Gastrocnemius medialis (tissue), 4 donors: ENCODE data around the gene TMEM108. TPM values are rescaled to one million over a fixed set of nuclear protein-coding genes. Genes with fewer than 3 reads are reported as not detected.

Experiments used
- ATAC-seq, 2 donors: fragments of 150-250 bp; one replicate each; pipeline ENCODE4 v1.9.1; 2016
- DNase-seq, 2 donors: peaks; one replicate each; pipeline ENCODE4 v3.0.0-alpha.2; 2019
- H3K27ac ChIP-seq, 4 donors: fragments of 200-600 bp; sonication (generic); 1 replicate in 1 of 4; 2 replicates in 3 of 4; pipeline ENCODE4 v1.5.1; 2016 to 2018; ENCODE audit warnings: mild to moderate bottlenecking in 2 of 4, moderate library complexity in 1 of 4
- H3K27me3 ChIP-seq, 3 donors: fragments of 200-600 bp; sonication (generic) in 2 of 3; 1 replicate in 1 of 3; 2 replicates in 2 of 3; pipeline versions ENCODE4 v1.5.1 to v1.6.0; 2016 to 2019; ENCODE audit warnings: mild to moderate bottlenecking in 1 of 3, moderate library complexity in 1 of 3
- H3K36me3 ChIP-seq, 2 donors: fragments of 200-600 bp; sonication (generic) in 1 of 2; one replicate each; pipeline ENCODE4 v1.5.1; 2017 to 2018
- H3K4me1 ChIP-seq, 2 donors: fragments of 200-600 bp; sonication (generic) in 1 of 2; one replicate each; pipeline ENCODE4 v1.5.1; 2016 to 2017; ENCODE audit warnings: mild to moderate bottlenecking in 2 of 2
- H3K4me3 ChIP-seq, 4 donors: fragments of 200-600 bp; sonication (generic) in 3 of 4; 1 replicate in 1 of 4; 2 replicates in 3 of 4; pipeline ENCODE4 v1.5.1; 2016 to 2019; ENCODE audit warnings: mild to moderate bottlenecking in 2 of 4
- H3K9me3 ChIP-seq, 3 donors: fragments of 200-600 bp; sonication (generic) in 2 of 3; 1 replicate in 1 of 3; 2 replicates in 2 of 3; pipeline ENCODE4 v1.5.1; 2016 to 2019
- POLR2A ChIP-seq, 2 donors: fragments of 450-650 bp; IDR thresholded peaks; one replicate each; pipeline ENCODE4 v1.6.1; 2017; ENCODE audit warnings: antibody characterized with exemption in 2 of 2, mild to moderate bottlenecking in 2 of 2, moderate library complexity in 2 of 2
- in situ Hi-C, 4 donors: fragments of 200-750 bp; cut with MboI; loops; one replicate each; pipeline versions ENCODE4 v1.15.0 to v1.8.0; 2017; ENCODE audit warnings: low sequenced_read_pairs in 4 of 4
- intact Hi-C: fragments of 100-400 bp; cut with DNase I; formaldehyde crosslinking; loops from one replicate; pipeline ENCODE4 v1.15.1; 2023; ENCODE audit warnings: low total_unique reads
- total RNA-seq, 4 donors: library from RNA; depleted of rRNA; stranded (reverse); fragments of >200 nt; gene quantifications; one replicate each; pipeline versions ENCODE4 v1.1.0 to v1.2.3, GENCODE V29; 2016
- TF ChIP-seq, protein P1 (sequence below), 5 experiments: fragments of 450-650 bp in 3 of 5; fragments of 200-600 bp in 2 of 5; sonication (generic) in 2 of 5; IDR thresholded peaks in 4 of 5; conservative IDR thresholded peaks in 1 of 5; 1 replicate in 4 of 5; 2 replicates in 1 of 5; pipeline ENCODE4 v1.5.1; 2016 to 2019; ENCODE audit warnings: antibody characterized with exemption in 5 of 5, mild to moderate bottlenecking in 3 of 5, moderate library complexity in 3 of 5

Gene TMEM108
- total RNA-seq, 4 donors from 2014 or later, result 1.1 to 3.7 (median 2.4) TPM

DNA sequence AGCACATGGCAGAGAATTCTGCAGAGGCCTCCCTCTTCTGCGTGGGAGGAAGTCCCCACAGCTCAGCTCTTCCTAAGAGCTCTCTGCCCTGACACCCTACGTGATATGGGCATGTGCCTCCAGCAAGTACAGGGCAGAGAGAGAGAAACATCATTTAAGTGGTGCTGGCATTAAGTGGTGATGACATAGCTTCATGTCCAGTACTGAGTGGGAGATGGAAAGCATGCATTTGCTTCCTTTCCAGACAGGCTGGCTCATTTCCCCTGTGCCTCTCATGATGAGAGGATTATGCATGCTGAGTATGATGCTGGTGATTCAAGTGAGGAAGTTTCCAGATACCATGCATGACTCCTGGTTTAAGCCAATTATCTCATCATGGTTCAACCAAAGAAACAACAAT is 388.5 kb downstream of the TMEM108 start:
- Histone ChIP-seq H3K36me3 (no peaks in the 10 kb centered on the region), H3K27me3 (no peaks in the 10 kb centered on the region), H3K27ac (no peak overlapping the region), H3K9me3 (no peaks in the 10 kb centered on the region), H3K4me1 (peaks cover 0 to 3% of the 10 kb centered on the region in 2 donors), H3K4me3 (no peak overlapping the region)
- ATAC-seq, result no peak
- in situ Hi-C loops (loop anchor here in 1 of 4 donors (10.0 kb wide), 1 partner anchor 702 kb away; the partner anchor contains the start of gene NPHP3), intact Hi-C loops (no loop called here)
- TF ChIP-seq POLR2A (IDR thresholded peaks at IDR 0.05), result no peak
- TF ChIP-seq, protein P1, sequence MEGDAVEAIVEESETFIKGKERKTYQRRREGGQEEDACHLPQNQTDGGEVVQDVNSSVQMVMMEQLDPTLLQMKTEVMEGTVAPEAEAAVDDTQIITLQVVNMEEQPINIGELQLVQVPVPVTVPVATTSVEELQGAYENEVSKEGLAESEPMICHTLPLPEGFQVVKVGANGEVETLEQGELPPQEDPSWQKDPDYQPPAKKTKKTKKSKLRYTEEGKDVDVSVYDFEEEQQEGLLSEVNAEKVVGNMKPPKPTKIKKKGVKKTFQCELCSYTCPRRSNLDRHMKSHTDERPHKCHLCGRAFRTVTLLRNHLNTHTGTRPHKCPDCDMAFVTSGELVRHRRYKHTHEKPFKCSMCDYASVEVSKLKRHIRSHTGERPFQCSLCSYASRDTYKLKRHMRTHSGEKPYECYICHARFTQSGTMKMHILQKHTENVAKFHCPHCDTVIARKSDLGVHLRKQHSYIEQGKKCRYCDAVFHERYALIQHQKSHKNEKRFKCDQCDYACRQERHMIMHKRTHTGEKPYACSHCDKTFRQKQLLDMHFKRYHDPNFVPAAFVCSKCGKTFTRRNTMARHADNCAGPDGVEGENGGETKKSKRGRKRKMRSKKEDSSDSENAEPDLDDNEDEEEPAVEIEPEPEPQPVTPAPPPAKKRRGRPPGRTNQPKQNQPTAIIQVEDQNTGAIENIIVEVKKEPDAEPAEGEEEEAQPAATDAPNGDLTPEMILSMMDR (IDR thresholded peaks at IDR 0.05 in 4 of 5, conservative IDR thresholded peaks at IDR 0.05 in 1 of 5), result no peak
- no peak for DNase-seq

DNA sequence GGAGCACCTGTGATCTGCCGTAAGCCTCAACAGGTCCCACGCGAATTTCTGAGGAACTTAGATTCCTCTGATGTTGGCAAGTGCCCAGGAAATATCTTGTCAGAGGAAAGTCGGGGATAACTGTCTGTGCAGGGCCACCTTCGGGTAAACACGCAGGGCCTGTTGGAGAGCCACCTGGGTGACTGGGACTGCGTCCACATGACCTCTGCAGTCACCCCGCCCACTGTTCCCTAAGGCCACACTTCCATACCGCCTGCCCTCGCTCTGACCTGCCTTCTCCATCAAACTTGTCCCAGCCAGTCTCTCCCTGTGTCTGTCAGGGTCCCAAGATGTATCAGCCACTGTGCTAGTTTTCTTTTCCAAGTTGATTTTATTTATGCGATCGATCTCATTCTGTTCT is 390.4 kb downstream of the TMEM108 start:
- intact Hi-C loops (no loop called here), in situ Hi-C loops (loop anchor here in 1 of 4 donors (10.0 kb wide), 1 partner anchor 704 kb away; the partner anchor contains the start of gene NPHP3)
- ATAC-seq (no peak), DNase-seq (no peak)
- Histone ChIP-seq H3K27me3 (no peaks in the 10 kb centered on the region), H3K9me3 (no peaks in the 10 kb centered on the region), H3K27ac (no peak overlapping the region), H3K36me3 (no peaks in the 10 kb centered on the region), H3K4me3 (no peak overlapping the region), H3K4me1 (peaks cover 0 to 3% of the 10 kb centered on the region in 2 donors)
- TF ChIP-seq, protein P1 (IDR thresholded peaks at IDR 0.05 in 4 of 5, conservative IDR thresholded peaks at IDR 0.05 in 1 of 5), result no peak
- no peak for TF ChIP-seq POLR2A (IDR thresholded peaks at IDR 0.05)

DNA sequence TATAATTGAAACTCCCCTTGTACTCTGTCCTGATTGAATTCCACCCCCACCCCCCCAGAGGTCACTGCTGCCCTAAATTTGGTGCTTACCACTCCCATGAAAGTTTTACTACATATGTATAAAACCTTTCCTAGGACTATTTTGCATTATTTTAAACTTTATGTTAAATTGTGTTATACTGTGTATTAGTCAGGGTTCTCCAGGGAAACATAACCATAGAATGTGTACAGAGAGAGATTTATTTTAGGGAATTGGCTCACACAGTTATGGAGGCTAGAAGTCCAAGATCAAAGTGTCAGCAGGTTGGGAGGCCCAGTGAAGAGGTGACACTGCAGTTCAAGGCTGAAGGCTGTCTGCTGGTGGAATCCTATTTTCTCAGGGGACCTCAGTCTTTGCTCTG is 390.9 kb downstream of the TMEM108 start:
- no peaks in the 10 kb centered on the region for H3K4me1 ChIP-seq
- H3K9me3 ChIP-seq, result no peaks in the 10 kb centered on the region
- DNase-seq (no peak), ATAC-seq (no peak)
- no peaks in the 10 kb centered on the region for H3K36me3 ChIP-seq
- TF ChIP-seq, protein P1 (IDR thresholded peaks at IDR 0.05 in 4 of 5, conservative IDR thresholded peaks at IDR 0.05 in 1 of 5), result no peak
- no peak for TF ChIP-seq POLR2A (IDR thresholded peaks at IDR 0.05)
- no peak overlapping the region for H3K4me3 ChIP-seq
- no peaks in the 10 kb centered on the region for H3K27me3 ChIP-seq
- intact Hi-C loops, result no loop called here
- in situ Hi-C loops, result loop anchor here in 1 of 4 donors (10.0 kb wide), 1 partner anchor 704 kb away; the partner anchor contains the start of gene NPHP3
- no peak overlapping the region for H3K27ac ChIP-seq

DNA sequence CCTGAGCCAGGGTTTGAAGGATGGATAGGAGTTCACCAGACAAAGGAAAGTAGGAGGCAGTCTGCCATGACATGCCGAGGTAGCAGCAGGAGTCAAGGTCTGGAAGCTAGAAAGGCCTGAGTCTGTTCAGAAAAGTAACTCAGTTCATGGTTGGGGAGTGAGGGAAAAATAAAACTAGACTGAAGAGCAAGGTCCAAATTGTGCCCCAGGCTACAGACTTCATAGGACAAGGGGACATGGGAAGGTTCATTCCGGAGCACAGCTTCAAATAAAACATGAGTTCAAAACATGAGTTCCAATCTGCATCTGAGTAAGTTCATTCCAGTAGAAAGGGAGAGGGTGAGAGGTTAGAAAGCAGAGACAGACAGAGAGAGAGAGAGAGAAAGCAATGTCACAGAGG is 401.4 kb downstream of the TMEM108 start:
- DNase-seq, result no peak
- intact Hi-C loops (no loop called here), in situ Hi-C loops (no loop called here)
- no peak for ATAC-seq
- H3K36me3 ChIP-seq, result no peaks in the 10 kb centered on the region
- no peaks in the 10 kb centered on the region for H3K27me3 ChIP-seq
- H3K4me1 ChIP-seq, result peaks cover 7 to 9% of the 10 kb centered on the region in 2 donors
- no peaks in the 10 kb centered on the region for H3K9me3 ChIP-seq
- no peak for TF ChIP-seq POLR2A (IDR thresholded peaks at IDR 0.05)
- H3K27ac ChIP-seq, result no peak overlapping the region
- no peak overlapping the region for H3K4me3 ChIP-seq

DNA sequence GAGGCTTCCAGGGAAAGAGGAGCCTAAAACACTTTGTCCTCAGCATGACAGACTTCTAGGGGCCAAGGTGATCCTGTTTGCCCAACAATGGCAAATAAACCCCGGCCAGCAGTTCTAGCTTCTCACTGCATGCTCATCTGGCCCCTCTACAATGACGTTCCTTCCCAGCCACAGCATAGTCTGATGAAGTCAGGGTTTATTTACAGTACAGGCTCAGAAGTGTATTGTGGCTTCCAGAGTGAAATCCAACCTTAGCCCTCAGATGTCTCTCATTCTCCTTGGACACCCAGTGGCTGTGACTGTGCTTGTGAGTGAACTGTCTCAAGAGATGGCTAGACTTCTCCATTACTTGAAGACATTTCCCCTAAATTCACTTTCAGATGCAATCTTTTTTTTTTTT is 402.5 kb downstream of the TMEM108 start:
- H3K4me1 ChIP-seq, result peaks cover 7 to 9% of the 10 kb centered on the region in 2 donors
- no peaks in the 10 kb centered on the region for H3K27me3 ChIP-seq
- in situ Hi-C loops, result no loop called here
- H3K27ac ChIP-seq, result peak overlapping the region; percentile 36 to 64 (median 54)
- TF ChIP-seq, protein P1 (IDR thresholded peaks at IDR 0.05 in 4 of 5, conservative IDR thresholded peaks at IDR 0.05 in 1 of 5), result no peak
- no peak for TF ChIP-seq POLR2A (IDR thresholded peaks at IDR 0.05)
- H3K4me3 ChIP-seq, result no peak overlapping the region
- intact Hi-C loops, result no loop called here
- DNase-seq (peak in 1 of 2 donors; percentile 20), ATAC-seq (peak; percentile 99)
- no peaks in the 10 kb centered on the region for H3K9me3 ChIP-seq
- H3K36me3 ChIP-seq, result no peaks in the 10 kb centered on the region
